ENCODE data around the gene WDR64. TPM values are rescaled to one million over a fixed set of nuclear protein-coding genes. Genes with fewer than 3 reads are reported as not detected.
A peak's percentile ranks its signal among the peaks of the same experiment; 100 is the strongest.
"Not testable (repeated sequence)": the region's sequence is repeated elsewhere in the genome, so short reads cannot be mapped to it uniquely, and the experiment has no call there.

WDR64 gene
- polyA plus RNA-seq, 4 donors = 0.25 to 0.53 (median 0.37) TPM

DNA sequence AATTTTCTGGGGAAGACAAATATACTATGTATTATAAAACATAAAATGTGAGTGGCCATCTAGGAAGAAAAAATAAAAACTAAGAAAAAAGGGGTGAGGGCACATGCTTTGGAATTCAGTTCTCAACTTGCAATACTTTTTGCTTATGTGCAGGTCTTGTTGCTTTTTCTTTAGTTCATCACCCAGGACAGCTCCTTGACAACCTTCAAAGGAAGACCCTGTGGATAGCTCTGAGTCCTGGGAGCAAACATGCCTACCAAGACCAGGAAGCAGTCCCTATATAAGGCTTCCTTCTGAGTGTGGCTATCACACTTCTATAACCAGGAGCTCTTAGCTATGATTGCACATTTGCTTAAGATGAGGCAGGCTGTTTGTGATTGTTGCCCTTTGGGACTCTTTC, 78.0 kb downstream of the WDR64 start:
- no peak for DNase-seq (ENCODE audit: low read depth in 4 of 4, low spot score in 3 of 4)

DNA sequence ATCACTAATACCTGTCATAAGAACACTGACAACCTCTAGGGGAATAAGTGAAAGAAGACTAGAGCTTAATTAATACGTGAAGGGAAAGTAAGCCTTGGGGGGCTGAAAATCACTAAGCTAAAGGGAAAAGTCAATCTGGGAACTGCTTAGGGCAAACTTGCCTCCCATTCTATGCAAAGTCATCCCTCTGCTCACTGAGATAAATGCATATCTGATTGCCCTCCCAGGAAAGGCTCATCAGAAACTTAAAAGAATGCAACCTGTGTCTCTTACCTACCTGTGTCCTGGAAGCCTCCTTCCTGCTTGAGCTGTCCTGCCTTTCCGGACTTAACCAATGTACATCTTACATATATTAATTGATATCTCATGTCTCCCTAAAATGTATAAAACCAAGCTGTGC, 81.8 kb downstream of the WDR64 start:
- no peak for DNase-seq (ENCODE audit: low read depth in 4 of 4, low spot score in 3 of 4)

DNA sequence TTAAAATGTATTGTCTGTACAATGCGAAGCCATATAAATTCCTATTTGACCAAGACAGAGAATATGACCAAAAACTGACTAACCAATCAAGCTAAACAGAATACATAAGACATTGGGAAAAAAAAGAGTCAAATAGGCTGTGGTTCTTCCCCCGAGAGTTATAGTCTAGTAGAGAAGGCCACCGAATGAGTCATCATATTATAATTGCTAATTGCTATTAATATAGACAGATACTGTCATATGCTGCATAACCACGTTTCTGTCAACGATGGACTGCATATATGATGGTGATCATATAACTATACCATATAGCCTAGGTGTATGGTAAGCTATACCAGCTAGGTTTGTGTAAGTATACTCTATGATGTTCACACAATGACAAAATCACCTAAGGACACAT, 82.5 kb downstream of the WDR64 start:
- no peak for DNase-seq (ENCODE audit: low read depth in 4 of 4, low spot score in 3 of 4)

DNA sequence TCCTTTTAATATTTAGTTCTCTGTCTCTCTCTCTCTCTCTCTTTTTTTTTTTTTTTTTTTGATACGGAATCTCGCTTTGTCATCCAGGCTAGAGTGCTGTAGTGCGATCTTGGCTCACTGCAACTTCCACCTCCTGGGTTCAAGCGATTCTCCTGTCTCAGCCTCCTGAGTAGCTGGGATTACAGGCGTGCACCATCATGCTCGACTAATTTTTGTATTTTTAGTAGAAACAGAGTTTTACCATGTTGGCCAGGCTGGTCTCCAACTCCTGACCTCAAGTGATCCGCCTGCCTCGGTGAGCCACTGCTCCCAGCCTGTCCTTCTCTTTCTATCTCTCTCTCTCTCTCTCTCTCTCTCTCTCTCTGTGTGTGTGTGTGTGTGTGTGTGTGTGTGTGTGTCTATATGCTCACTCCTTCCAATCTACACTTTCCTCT, 83.4 kb downstream of the WDR64 start:
- DNase-seq (ENCODE audit: low read depth in 4 of 4, low spot score in 3 of 4) = not testable (repeated sequence)

DNA sequence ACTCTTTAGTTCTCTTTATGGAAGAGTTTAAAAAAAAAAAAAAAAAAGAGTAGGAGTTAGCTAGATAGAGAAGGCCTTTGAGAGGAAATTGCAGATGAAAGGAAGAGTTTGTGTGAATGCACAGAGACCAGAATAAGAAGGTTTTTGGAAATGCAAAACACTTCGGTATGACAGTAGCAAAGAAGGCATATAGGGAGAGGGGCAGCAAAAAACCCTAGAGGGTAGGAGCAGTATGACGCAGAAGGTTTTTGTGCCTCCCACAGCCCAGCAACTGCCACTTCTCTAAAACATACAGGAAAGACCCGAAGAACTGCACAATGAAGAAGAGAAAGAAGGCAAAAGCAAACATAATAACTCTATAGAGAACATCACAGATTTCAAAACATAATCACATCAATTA, 84.3 kb downstream of the WDR64 start:
- no peak for DNase-seq (ENCODE audit: low read depth in 4 of 4, low spot score in 3 of 4)

DNA sequence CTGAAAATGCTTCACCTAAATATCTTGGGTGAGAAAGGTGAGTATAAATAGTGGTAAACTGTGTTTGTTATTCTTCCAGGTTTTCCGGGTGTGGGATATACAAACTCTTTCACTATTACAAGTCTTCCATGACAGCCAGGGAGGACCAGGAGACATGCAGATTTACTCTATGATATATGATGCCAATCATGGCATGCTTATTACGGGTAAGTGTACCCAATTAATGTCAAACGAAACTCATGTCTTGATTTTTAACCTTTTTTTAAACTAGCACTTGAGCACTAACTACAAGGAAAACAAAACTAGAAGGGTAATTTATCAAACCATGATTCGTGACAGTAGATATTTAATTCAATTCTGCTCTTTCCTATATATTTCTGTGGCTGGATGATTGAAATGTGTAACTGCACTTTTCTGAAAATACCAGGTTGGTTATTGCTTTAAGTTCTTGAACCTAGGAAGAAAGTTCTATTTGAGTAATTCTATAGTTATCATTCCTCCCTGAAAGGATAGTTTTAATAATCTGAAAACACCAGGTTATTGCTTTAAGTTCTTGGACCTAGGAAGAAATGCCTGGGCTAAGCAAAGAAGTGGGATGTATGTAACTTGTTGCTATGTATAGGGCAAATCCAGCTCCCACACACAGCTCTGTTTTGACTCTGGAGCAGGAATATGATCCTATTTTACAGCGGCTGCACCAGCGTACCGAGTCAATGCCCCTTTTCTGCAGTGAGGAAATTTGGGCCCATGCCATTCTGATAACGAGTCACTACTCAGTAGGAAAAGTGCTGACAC, 86.4 kb downstream of the WDR64 start:
- DNase-seq (ENCODE audit: low read depth in 4 of 4, low spot score in 3 of 4) = peak in 2 of 4 donors; percentile 5 to 7

DNA sequence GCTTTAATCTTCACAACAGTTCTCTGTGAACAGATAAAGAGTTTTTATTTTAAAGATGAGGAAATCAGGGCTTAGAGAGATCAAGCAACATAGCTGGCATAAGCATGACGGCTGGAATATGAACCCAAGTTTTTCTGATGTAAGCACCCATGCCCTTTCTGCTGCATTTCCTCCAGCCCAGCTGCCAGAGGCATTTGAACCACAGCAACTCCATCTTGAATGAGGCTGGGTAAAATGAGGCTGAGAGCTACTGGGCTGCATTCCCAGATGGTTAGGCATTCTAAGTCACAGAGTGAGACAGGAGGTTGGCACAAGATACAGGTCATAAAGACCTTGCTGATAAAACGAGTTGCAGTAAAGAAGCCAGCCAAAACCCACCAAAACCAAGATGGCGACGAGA, 90.0 kb downstream of the WDR64 start:
- no peak for DNase-seq (ENCODE audit: low read depth in 4 of 4, low spot score in 3 of 4)

DNA sequence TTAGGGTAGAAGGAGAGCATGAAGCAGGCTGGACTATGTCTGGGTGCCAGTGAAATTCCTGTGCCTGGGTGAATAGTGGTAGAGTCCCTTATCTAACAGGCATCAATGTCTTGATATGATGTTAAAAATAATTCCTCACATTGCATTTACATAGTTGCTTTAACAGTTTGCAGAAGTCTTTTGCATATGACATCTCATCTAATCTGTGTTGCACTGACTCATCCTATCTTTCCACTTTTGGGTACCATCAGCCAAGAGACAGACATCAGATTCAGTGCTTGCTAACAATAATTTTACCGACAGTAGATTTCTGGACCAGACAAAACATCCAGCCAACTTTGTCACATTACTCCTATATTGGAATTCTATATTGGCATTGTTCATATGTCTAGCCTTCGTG, 92.5 kb downstream of the WDR64 start:
- DNase-seq (ENCODE audit: low read depth in 4 of 4, low spot score in 3 of 4) = no peak

DNA sequence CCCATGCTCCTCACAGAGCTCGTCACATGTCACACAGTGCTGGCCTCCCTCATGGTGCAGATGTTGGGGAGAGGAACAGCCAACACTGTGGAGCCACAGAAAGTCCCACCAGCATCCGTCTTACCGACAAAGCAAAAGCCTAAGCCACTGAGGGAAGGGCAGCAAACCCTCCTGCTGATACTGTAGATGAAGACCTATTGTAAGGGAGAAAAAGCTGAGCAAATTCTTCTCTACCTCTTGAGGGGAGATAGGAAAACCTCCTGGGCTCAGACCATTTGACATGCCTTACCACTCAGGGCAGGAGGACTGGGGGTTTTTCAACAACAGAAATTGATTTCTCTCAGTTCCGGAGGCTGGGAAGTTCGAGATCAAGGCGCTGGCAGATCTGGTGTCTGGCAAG, 95.9 kb downstream of the WDR64 start:
- no peak for DNase-seq (ENCODE audit: low read depth in 4 of 4, low spot score in 3 of 4)

DNA sequence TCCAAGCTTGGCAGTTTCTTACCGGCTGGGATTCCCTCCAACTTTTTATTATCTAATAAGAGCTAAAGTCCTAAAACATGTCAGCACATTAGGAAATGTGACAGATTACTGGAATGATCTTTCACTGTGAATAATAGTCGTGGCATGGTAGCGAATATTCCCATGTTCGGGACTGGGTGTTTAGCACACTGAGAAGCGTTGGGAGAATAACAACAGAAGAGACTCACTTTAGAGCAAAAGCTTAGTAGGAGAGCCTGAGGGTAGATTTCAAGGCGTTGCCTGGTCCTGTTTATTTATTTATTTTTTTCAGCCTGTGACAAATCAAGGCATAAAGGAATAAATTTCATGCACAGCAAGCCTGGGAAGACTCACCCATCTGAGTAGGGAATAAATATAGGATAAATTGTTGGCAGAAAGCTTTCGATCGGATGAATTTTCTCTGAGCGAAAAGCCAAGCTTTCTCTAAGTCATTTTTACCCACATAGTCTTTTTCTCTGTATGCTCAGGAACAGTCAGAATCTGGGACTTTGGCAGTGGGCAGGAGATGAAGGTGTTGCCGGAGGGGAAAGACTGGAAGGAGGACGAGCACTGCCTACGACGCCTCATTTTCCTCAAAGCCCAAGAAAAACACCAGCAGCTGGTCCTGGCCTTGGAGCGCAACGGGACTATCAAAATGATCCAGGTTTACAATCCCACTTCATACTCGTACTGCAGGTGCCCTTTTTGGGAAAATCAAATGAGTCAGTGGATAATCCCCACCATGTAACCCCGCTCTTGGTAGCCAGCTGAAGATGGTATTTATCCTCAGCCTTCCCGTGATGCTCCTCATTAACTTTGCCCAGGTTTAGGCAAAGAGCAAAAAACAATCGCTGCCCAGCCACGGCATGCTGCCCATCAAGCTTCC, 97.2 kb downstream of the WDR64 start:
- no peak for DNase-seq (ENCODE audit: low read depth in 4 of 4, low spot score in 3 of 4)

DNA sequence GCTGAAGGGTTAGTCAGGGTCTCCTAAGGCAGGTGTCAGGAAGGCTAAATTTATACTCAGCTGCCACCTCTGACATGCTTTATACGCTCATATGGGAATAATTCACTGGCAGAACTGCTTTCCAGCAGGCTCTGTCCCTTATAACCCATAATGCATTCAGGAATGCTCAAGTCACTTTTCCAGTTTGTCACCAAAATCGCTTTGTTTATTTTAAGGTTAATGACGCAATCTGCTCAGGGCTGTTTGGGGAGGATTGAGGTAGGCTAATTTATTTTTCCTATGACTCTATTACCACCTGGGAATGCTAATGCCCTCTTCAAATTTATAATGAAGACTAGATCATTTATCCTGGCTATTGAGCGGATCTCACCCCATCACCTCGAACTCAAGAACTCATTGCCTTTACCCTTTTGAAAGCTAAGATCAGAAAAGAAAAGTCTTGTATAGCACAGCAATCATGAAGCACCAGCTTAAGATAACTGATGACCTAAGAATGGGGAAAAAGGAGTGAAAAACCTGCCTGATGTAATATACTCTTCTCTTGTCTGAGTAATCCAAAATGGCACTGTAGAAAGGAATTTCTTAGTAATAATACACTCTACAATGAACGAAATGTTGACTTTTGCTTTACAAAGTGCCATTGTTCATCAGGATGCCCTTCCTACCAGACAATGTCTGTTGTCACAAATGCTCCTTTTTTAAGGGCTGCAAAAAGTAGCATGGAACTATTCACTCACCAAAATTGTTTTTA, 98.0 kb downstream of the WDR64 start:
- no peak for DNase-seq (ENCODE audit: low read depth in 4 of 4, low spot score in 3 of 4)

DNA sequence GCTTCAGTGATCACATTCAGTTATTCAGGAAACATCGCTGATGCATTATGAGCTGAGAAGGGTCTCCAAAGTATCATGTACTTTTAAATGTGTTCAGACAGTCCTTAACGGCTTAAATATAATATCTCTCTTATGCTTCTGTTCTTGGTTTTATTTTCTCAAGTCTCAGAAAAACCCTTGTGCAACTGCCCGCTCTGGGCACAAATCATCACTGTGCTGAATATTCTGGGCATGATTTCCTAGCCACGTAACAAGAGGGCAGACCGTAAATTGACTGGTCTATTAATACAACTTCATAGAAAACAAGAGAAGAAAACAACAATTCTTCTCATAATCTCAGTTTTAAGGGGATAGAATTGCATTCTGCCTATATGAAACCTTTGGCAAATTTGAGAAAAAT, 99.4 kb downstream of the WDR64 start:
- DNase-seq (ENCODE audit: low read depth in 4 of 4, low spot score in 3 of 4) = no peak

DNA sequence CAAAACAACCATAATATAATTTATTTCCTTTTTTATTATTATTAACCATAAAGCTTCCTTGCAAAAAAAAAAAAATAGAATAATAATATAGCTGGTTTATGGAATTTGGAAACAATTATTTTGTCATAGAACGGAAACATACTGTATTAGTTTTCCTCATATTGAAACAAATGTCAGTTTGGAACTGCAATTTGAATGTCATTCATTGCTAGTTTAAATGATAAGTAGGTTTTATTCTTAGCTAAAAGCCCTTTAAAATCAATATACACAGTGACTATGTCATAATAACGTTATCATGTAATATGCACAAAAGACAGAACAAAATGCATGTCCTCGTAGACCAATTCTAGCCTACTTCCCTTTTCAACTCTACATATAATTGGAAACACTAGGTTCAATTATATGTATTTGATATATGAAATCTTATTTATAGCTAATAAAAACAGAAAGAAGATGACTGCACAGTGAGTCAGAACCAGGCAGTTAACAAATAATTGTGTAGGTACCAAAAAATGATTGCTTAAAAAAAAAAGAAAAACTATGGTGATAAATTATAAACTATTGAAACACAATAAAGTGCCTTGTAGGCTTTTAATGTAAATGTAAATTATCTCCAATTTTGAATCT, 110.7 kb downstream of the WDR64 start:
- DNase-seq (ENCODE audit: low read depth in 4 of 4, low spot score in 3 of 4) = no peak

DNA sequence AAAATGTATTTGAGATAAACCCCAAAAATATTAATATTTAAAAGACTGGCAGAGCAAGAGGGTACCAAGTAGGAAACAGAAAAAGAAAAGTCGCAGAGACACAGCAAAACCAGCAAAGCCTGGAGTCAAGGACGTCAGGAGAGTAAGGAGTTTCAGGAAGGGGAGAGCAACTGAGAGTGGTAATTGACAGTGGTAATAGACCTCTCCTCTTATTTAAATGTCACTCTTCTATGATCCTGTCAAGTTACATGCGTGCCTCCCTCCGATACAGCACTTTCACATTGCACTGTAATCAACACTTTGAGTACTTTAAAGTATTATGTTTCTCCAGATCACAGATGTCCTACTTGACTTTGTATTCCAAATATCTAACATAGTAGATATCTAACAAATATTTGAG, 113.3 kb downstream of the WDR64 start:
- DNase-seq (ENCODE audit: low read depth in 4 of 4, low spot score in 3 of 4) = no peak

DNA sequence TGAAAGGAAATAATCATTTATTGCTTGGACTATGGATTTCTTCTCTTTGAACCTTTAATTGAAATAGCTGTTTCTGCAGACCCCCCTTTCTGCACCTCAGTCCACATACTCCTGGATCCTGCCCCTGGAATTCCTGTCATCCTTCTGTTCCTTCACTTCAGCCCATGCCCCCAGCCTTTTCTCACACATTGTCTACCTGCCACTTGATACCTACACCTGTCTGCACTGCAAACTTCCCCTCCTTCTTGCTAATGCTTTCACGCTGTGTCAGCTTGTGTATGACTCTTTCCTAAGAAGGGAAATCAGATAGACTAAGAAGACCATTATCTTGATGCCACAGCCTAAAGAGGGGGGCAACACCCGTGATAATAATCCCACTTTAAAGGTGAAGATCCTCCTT, 115.7 kb downstream of the WDR64 start:
- DNase-seq (ENCODE audit: low read depth in 4 of 4, low spot score in 3 of 4) = no peak

DNA sequence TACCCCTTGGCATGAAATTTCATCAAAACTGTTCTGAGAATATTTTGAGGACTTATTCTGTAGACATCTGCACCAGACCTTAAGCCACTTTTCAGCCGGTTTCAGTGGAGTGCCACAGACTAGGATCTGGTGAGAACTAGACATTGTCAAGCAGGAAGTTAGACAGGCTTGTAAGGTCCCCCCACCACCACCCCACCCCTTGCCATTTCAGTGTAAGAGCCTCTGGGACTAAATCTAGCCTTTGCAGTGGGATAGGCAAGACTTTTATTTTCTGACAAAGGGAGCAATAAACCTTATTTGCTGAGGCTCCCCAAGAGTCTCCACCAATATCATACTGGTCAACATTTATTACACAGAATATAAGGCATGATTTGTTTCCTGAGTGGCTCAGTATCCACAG, 118.0 kb downstream of the WDR64 start:
- DNase-seq (ENCODE audit: low read depth in 4 of 4, low spot score in 3 of 4) = no peak

DNA sequence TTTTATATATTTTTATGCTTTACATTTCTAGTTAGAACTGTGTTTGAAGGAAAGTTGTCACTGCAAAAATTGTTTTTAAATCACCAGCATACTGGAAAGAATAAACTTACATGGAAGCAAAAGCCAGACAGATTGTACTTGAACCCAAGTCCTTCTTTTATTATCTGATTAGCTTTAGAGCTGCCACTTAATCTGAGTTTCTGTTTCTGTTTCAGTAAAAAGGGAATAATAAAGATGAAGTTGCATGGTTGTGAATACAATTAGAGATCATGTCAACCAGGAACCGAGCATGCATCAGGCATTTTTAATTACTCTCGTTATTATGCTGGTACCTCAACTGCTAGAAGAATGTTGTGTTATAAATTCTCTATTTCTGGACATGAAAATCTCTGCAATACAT, 119.0 kb downstream of the WDR64 start:
- DNase-seq (ENCODE audit: low read depth in 4 of 4, low spot score in 3 of 4) = no peak

DNA sequence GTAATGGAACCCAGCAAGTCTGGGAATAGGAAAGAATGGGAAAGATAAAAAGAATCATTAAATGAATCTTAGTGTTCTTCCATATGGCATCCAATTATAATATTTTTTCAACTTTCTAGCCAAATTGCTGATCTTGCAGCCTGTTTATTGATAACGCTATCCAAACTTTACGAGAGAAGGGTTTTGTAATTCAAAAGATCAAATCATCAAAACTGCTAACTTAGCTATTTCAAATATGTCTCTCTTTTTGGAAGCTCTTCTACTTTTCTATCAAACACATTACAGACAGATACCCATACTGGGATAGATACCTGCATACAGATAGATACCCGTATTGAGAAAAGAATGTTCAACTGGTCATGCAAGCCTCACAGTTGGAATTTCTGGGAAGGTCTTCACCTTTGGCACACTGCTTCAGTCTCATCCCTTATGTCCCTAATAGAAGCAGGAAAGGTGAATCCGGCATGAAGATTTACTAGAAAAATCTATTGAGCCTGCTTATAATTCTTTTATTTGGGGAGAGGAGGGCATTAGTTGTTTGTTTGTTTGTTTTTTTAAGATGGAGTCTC, 120.9 kb downstream of the WDR64 start:
- no peak for DNase-seq (ENCODE audit: low read depth in 4 of 4, low spot score in 3 of 4)

DNA sequence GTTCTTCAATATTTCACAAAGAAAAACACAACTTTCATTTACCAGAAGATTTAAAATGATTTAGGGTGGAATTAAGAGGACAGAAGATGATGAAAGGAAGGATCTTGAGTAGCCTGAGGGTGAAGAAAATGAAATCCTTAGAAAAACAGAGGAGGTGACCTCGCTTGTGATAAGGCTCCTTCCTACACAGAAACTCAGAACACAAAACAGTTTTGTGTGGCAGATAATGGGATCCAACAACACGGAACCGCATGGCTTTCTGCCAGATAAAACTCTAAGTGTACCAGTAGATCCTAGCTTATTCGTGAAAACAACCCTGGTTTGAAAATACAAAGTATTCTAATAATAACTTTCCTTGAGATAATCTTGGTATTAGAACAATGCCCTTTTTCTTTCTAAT, 121.9 kb downstream of the WDR64 start:
- DNase-seq (ENCODE audit: low read depth in 4 of 4, low spot score in 3 of 4) = no peak

DNA sequence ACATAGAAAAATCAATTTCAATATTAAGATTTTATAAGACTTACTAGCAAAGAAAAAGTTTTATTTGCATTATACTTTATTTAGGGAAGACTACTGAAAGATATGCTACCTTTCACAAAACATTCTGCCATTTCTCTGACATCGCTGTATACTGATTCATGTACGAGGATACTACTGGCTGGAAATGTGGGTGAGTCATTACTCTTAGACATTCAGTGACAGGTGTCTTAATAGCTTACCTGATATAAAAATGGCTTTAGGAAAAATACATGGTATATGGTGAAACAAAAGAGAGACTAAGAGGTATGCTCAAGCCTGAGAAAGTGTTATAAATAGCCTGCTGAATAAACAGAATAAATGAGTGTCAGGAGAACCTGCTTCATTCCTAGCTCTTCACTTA, 122.9 kb downstream of the WDR64 start:
- no peak for DNase-seq (ENCODE audit: low read depth in 4 of 4, low spot score in 3 of 4)
